Lower lobe of right lung (tissue), 2 donors: ENCODE data around the gene TPCN1. TPM values are rescaled to one million over a fixed set of nuclear protein-coding genes. Genes with fewer than 3 reads are reported as not detected.
A peak's percentile ranks its signal among the peaks of the same experiment; 100 is the strongest.

ENCODE experiments used
- ATAC-seq, 2 donors: fragments of 200-7000 bp; cut with Tn5 transposase; one replicate each; pipeline ENCODE4 v1.9.1; 2020 to 2022; ENCODE audit warnings: mild to moderate bottlenecking in 2 of 2, moderate library complexity in 2 of 2
- DNase-seq: peaks from one replicate; pipeline ENCODE4 v3.0.0-alpha.2; 2020
- H3K27ac ChIP-seq: fragments of 200-600 bp; one replicate; pipeline ENCODE4 v1.8.0; 2022
- H3K27me3 ChIP-seq: fragments of 200-600 bp; one replicate; pipeline ENCODE4 v1.8.0; 2022; ENCODE audit warnings: low read depth
- H3K36me3 ChIP-seq: fragments of 200-600 bp; one replicate; pipeline ENCODE4 v1.8.0; 2022; ENCODE audit warnings: mild to moderate bottlenecking
- H3K4me1 ChIP-seq: fragments of 200-600 bp; one replicate; pipeline ENCODE4 v1.8.0; 2022
- H3K4me3 ChIP-seq: fragments of 200-600 bp; one replicate; pipeline ENCODE4 v1.8.0; 2022; ENCODE audit warnings: mild to moderate bottlenecking
- H3K9me3 ChIP-seq: fragments of 200-600 bp; one replicate; pipeline ENCODE4 v1.8.0; 2022
- intact Hi-C: fragments of 100-400 bp; cut with DNase I; formaldehyde crosslinking; loops from one replicate; pipeline ENCODE4 v1.11.0; 2022
- total RNA-seq: library from RNA; stranded (reverse); fragmentation: NEBNext Ultra II Directional; extraction: Animal tissue kit (Norgen Biotek cat#: 25700); gene quantifications from one replicate; pipeline ENCODE4 v1.2.1, GENCODE V29; 2021
- TF ChIP-seq, protein P1 (sequence below): fragments of 200-600 bp; IDR thresholded peaks from one replicate; pipeline ENCODE4 v1.8.0; 2022; ENCODE audit warnings: antibody characterized with exemption, mild to moderate bottlenecking
- donor health status: DM: no; HTN: yes; CAD: no; lungs with severe emphysema.

Gene TPCN1
- total RNA-seq, 1 donor from 2014 or later: 68.1 TPM

DNA sequence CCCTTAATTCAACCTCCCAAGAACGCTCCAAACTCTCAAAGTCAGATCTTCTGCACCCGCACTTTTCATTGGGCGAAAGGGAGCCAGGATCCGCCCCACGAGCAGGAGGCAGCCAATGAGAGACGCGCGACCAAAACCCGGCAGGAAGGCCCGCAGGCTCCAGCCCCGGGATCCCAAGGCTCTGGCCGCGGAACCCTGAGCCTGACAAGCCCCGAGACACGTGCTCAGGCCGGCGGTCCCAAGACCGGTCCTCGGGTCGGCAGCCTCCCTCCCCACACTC lies 36.4 kb upstream of the TPCN1 start:
- H3K9me3 ChIP-seq: no peaks in the 10 kb centered on the region
- H3K4me1 ChIP-seq: peaks cover 28% of the 10 kb centered on the region
- H3K36me3 ChIP-seq: peaks cover 18% of the 10 kb centered on the region
- no peaks in the 10 kb centered on the region for H3K27me3 ChIP-seq
- DNase-seq: peak; percentile 92
- intact Hi-C loops: no loop called here
- peak overlapping the region; percentile 98 for H3K27ac ChIP-seq
- TF ChIP-seq, protein P1, sequence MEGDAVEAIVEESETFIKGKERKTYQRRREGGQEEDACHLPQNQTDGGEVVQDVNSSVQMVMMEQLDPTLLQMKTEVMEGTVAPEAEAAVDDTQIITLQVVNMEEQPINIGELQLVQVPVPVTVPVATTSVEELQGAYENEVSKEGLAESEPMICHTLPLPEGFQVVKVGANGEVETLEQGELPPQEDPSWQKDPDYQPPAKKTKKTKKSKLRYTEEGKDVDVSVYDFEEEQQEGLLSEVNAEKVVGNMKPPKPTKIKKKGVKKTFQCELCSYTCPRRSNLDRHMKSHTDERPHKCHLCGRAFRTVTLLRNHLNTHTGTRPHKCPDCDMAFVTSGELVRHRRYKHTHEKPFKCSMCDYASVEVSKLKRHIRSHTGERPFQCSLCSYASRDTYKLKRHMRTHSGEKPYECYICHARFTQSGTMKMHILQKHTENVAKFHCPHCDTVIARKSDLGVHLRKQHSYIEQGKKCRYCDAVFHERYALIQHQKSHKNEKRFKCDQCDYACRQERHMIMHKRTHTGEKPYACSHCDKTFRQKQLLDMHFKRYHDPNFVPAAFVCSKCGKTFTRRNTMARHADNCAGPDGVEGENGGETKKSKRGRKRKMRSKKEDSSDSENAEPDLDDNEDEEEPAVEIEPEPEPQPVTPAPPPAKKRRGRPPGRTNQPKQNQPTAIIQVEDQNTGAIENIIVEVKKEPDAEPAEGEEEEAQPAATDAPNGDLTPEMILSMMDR: no peak
- peak overlapping the region; percentile 99 for H3K4me3 ChIP-seq
- ATAC-seq: peak; percentile 92 to 96

DNA sequence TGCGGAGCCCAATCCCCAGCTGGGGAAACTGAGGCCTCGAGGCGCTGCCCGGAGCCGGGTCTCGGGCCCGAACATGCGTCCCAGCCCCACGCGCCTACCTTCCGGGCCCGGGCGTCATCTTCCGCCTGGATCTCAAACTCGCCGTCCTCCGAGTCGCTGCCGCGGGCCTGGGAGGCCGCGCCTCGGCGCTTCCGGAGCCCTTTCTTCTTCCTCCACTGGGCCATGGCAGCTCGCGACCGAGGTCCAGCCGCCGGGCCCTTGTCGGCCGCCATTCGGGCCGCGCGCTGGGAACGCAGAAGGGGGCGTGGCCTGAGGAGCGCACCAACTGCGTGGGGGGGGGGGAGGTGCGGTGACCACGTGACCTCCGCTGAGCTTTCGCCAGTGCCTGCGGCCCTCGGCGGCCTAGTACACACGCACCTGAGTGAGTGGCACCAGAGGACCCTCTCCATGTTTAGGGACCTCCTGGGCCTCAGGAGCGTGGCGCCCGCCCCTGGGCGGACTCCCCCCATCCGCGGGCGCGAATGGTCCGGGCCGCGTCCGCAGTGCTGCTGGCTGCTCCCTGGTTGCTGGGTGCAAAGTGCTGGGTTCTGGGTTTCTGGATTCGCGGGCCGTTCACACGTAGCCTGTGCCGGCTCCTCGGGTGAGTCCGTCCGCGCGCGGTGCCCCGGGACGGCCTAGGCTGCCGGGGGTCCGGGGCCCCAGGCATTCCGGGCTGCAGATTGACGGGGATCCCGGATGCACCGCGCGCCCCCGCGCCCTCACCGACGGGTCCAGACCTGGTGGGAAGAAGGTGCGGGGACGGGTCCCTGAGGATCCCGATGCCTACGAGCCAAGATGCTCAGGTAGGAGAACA lies 35.9 kb upstream of the TPCN1 start, which contains the start of the genes DDX54 and RITA1:
Gene DDX54, minus strand, starts transcription at position 299 of the 853 bp plus-strand sequence. Its CDS starts 27 bp downstream, at position 272.
Gene RITA1, plus strand, starts transcription at position 542 of the 853 bp plus-strand sequence. CDS start 1,026 bp downstream, outside the sequence.
- H3K4me1 ChIP-seq: peaks cover 28% of the 10 kb centered on the region
- DNase-seq (peak; percentile 85), ATAC-seq (peak; percentile 93 to 94)
- H3K9me3 ChIP-seq: no peaks in the 10 kb centered on the region
- peak within 1 kb of the TSS; percentile 98 for H3K27ac ChIP-seq
- no peaks in the 10 kb centered on the region for H3K27me3 ChIP-seq
- H3K36me3 ChIP-seq: peaks cover 12% of the 10 kb centered on the region
- peak within 1 kb of the TSS; percentile 99 for H3K4me3 ChIP-seq
- intact Hi-C loops: no loop called here
- TF ChIP-seq, protein P1: no peak

DNA sequence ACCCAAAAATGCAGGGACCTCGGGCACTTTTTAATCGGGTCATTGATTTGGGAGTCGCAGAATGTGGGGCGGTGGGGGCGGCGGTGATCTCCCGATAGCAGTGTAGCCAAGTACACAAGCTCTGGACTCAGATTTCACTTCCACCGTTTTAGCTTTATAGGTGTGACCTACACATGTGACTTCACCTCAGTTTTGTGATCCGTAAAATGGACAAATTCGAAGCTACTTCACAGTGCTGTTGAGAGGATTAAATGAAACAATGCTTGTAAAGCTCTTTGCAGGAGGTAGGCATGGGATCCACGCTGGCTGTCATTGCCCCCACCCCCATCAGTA lies 35.3 kb upstream of the TPCN1 start:
- Histone ChIP-seq H3K4me1 (peaks cover 28% of the 10 kb centered on the region), H3K36me3 (peaks cover 11% of the 10 kb centered on the region), H3K4me3 (peak overlapping the region; percentile 99), H3K9me3 (no peaks in the 10 kb centered on the region), H3K27ac (peak overlapping the region; percentile 98), H3K27me3 (no peaks in the 10 kb centered on the region)
- DNase-seq: no peak
- ATAC-seq: no peak
- TF ChIP-seq, protein P1: no peak
- intact Hi-C loops: no loop called here

DNA sequence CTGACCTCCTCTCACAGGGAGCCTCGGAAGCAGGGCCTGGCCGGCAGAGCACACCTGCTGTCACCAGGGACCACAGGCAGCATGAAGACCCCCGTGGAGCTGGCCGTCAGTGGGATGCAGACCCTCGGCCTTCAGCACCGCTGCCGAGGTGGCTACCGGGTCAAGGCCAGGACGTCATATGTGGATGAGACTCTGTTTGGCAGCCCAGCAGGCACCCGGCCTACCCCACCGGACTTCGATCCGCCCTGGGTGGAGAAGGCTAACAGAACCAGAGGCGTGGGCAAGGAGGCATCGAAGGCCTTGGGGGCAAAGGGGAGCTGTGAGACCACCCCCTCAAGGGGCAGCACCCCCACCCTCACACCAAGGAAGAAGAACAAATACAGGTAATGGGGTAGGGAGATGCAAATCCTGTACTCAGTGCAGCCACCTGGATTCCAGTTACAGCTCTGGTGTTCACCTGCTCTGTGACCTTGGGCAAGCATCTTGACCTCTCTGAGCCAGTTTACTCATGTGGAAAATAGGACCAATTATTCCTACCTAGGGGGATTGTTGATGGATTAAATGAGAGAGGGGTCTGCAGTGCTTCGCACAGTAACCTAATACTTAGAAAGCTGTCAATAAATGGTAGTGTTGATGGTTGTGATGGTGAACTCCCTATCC lies 34.5 kb upstream of the TPCN1 start:
- Histone ChIP-seq H3K27ac (no peak overlapping the region), H3K27me3 (no peaks in the 10 kb centered on the region), H3K9me3 (no peaks in the 10 kb centered on the region), H3K36me3 (peaks cover 19% of the 10 kb centered on the region), H3K4me3 (peak overlapping the region; percentile 99), H3K4me1 (peaks cover 28% of the 10 kb centered on the region)
- ATAC-seq: no peak
- intact Hi-C loops: no loop called here
- no peak for DNase-seq
- TF ChIP-seq, protein P1: no peak

DNA sequence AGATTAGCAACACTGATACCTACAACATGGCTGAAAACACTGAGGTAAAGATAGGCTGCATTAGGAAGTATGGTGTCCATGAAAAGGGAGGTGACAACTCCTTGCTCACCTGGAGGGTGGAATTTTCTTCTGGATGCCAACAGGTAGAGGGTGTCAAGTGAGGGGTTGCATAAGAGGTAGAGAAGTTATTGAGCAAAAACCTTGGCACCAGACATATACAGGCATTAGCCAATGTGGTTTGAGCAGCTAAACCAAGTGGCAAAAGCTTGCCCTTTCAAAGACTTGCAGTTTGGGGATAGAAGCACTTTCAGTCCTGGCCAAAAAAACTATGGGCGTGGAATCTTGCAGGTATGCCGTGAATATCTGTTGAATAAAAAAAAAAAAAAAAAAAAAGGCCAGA lies 31.9 kb upstream of the TPCN1 start:
- Histone ChIP-seq H3K27me3 (no peaks in the 10 kb centered on the region), H3K27ac (no peak overlapping the region), H3K9me3 (no peaks in the 10 kb centered on the region), H3K36me3 (peaks cover 21% of the 10 kb centered on the region), H3K4me1 (peaks cover 17% of the 10 kb centered on the region), H3K4me3 (no peak overlapping the region)
- intact Hi-C loops: no loop called here
- ATAC-seq: peak; percentile 1
- TF ChIP-seq, protein P1: no peak
- no peak for DNase-seq
